G401.6 (cell line): ENCODE measurements around the gene CYTH2.
"Not testable (repeated sequence)": the region's sequence is repeated elsewhere in the genome, so short reads cannot be mapped to it uniquely, and the experiment has no call there.

Source experiments
- FAIRE-seq: peaks from 2 replicates; lab custom pipeline; 2012; peaks lifted over from hg19 to GRCh38; lab: Jason Lieb, UNC

Gene CYTH2

GRCh38 chr19:48512504-48513288, 43.5 kb downstream of the CYTH2 start:
- no peak for FAIRE-seq

DNA sequence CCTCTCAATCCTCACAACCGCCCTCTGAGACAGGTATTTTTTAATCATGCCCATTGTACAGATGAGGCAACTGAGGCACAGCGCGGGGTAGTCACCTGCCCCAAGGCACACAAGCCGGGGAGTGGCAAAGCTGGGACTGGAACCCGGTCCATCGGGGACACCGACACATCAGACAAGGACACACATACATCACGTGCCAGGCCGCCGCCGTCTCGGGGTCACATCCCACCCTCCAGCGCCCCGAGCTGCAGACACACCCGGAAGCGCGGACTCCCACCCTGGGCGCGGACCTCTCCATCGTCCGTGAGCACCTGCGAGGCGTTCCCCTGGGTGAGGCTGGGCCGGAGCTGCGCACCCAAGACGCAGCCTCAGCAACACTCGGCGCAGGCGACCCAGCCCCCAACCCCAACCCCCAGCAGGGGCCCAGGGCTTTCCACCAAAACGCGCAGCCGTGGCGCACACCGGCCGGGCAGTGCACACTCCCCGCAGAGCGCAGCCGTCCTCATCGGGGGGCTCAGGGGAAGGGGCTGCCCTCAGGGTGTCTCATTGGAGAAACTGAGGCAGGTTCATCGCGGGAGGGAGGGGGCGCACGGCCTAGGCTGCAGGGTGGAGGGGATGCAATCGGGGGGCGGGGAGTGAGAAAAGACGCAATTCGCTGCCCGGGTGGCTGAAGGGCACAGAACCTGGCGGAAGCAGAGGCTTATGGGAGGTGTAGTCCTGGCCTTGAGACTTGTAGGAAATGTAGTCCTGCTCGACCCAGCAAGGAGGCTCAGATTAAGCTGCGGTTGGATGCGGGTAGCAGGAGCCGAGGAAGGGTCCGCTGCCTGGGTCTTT, 44.3 kb downstream of the CYTH2 start:
- FAIRE-seq: no peak

GRCh38 chr19:48514123-48514458, 44.9 kb downstream of the CYTH2 start:
- FAIRE-seq: no peak

DNA sequence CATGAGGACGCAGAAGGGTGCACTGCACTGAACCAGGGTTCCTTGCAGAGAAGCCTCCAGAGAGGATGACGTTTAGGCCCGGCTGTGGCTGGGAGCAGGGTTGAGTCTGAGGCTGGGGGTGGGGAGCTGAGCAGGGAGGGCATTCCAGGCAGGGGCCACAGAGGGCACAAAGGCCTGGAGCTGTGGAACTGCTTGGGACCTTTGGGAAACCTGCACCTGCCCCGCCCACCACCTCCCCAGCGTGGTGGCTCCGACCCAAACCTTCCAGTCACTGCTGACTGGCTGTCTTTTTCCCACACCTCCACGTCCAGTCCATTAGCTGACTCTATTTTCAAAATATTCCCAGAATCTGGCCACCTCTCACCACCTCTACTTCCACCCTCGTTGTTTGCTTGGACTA, 47.4 kb downstream of the CYTH2 start:
- FAIRE-seq: no peak

GRCh38 chr19:48518207-48518606, 49.0 kb downstream of the CYTH2 start:
- no peak for FAIRE-seq

DNA sequence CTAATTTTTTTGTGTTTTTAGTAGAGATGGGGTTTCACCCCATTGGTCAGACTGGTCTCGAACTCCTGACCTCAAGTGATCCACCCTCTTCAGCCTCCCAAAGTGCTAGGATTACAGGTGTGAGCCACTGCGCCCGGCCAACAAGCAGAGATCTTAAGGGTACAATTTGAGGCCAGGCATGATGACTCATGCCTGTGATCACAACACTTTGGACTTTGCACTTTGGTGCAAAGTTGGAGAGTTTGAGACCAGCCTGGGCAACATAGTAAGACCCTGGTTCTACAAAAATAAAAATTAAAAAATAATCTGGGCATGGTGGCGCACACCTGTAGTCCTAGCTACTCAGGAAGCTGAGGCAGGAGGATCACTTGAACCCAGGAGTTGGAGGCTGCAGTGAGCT, 50.3 kb downstream of the CYTH2 start:
- not testable (repeated sequence) for FAIRE-seq

DNA sequence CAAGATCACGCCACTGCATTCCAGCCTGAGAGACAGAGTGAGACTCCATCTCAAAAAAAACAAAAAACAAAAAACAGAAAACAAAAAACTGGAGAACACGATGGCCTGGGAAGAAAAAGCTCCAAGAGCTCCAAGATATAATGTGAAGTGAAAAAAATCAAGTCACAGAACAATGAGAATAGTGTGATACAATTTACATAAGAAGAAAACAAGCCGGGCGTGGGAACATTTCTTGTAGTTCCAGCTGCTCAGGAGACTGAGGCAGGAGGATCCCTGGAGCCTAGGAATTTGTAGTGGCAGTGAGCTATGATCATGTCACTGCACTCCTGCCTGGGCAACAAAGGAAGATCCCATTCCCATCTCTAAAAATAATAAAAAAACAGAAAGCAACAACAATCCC, 51.0 kb downstream of the CYTH2 start:
- no peak for FAIRE-seq

- FAIRE-seq: no peak
Measured at GRCh38 chr19:48524221-48524620, 55.1 kb downstream of the CYTH2 start.

GRCh38 chr19:48524732-48525131, 55.6 kb downstream of the CYTH2 start:
- no peak for FAIRE-seq

- FAIRE-seq: no peak
Measured at GRCh38 chr19:48529156-48529555, 60.0 kb downstream of the CYTH2 start.

- no peak for FAIRE-seq
Measured at GRCh38 chr19:48530066-48530720, 61.0 kb downstream of the CYTH2 start.

- no peak for FAIRE-seq
Measured at GRCh38 chr19:48530770-48531169, 61.6 kb downstream of the CYTH2 start.
